ENCODE measurements around the gene FBXO48.

DNA sequence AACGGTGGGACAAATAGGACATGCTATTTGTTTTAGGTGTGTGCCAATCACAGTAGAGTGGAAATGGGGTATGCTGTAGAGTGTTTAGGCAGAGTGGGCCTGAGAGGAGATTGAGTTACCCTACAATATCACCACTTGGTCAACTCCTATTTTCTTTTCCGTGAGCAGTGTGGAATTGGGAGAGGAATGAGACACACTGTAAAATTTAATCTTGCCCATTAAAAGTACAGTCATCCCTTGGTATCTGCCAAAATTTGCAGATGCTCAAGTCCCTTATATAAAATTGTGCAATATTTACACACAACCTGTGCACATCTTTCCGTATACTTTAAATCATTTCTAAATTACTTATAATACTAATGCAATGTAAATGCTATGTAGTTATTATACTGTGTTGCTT, 12.4 kb downstream of the FBXO48 start:
- TF ChIP-seq HDGF (IDR thresholded peaks at IDR 0.05; ENCODE audit: borderline replicate concordance), result no peak
- no peak for TF ChIP-seq FOXM1 (IDR thresholded peaks at IDR 0.05; ENCODE audit: borderline replicate concordance)
- no peak for TF ChIP-seq FOXK2 (IDR thresholded peaks at IDR 0.05)
- no peak for TF ChIP-seq FOXA1 (IDR thresholded peaks at IDR 0.05)
- no peak for TF ChIP-seq SUZ12 (IDR thresholded peaks at IDR 0.05)
- TF ChIP-seq SP1 (IDR thresholded peaks at IDR 0.05), result no peak
- TF ChIP-seq ZNF384 (IDR thresholded peaks at IDR 0.05), result no peak
- TF ChIP-seq ARNT (IDR thresholded peaks at IDR 0.05), result no peak

Measured in HEK293T (cell line).